GM19463 (cell line): Measurements from ENCODE around the gene NUTM2D.
"Not testable (repeated sequence)": the region's sequence is repeated elsewhere in the genome, so short reads cannot be mapped to it uniquely, and the experiment has no call there.

Experiments
- ATAC-seq: cut with Tn5 transposase; IDR thresholded peaks from one replicate; pipeline ENCODE4 v1.9.1; 2021; ENCODE audit warnings: mild to moderate bottlenecking, moderate library complexity; ENCODE audit not compliant: unreplicated experiment

The NUTM2D gene

GRCh38 chr10:87374091-87374490 is 16.5 kb downstream of the NUTM2D start:
- not testable (repeated sequence) for ATAC-seq

DNA sequence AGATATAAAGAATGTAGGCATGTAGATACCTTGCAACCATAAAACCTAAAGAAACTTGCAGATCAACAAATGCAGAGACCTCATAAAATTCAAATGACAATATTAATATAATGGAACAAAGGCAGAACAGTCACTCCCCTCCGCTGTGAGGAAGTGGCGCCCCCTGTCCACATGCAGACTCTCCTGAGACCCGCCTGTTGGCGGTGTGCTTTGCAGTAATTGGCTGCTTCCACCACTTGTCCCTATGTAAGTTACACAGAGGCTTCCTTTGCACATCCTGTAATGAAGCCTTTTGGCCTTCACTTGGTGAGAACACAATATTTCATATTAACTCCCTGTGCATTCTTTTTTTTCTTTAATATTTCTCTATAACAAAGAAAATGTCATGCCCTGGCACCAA is 21.6 kb downstream of the NUTM2D start:
- not testable (repeated sequence) for ATAC-seq

- not testable (repeated sequence) for ATAC-seq
These were observed 25.8 kb downstream of the NUTM2D start for GRCh38 chr10:87383149-87383857.

DNA sequence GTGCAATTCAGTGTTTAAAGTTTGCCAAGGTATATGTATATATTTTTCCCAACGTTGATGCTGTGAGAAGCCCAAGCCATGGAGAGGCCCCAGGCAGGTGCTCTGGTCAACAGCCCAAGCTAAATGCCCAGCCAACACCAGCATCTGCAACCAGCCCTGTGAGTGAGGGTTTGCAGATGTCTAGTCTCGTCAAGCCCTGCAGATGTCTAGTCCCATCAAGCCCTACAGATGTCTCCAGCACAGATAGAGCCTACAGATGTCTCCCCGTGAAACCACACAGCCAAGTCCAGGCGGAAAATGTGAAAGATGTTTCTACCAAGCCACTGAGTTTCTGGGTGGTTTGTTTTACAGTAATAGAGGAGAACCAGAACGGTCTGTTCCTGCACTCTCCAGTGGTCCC is 26.7 kb downstream of the NUTM2D start:
- ATAC-seq, result not testable (repeated sequence)

DNA sequence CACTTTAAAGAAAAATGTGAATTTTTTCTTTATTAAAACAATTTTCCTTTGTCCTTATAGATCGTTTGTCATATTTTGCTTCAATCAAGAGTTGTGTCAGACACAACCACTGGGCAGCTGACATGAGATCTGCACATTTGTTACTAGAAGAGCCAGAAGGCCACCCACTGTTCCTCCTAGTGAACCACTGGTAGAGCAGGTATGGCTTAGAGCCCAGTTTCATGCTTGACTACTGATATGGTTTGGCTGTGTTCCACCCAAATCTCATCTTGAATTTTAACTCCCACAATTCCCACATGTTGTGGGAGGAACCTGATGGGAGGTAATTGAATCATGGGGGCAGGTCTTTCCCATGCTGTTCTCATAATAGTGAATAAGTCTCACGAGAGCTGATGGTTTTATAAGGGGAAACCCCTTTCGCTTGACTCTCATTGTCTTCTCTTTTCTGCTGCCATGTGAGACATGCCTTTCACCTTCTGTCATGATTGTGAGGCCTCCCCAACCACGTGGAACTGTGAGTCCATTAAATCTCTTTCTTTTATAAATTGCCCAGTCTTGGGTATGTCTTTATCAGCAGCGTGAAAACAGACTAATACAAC is 28.3 kb downstream of the NUTM2D start:
- not testable (repeated sequence) for ATAC-seq

DNA sequence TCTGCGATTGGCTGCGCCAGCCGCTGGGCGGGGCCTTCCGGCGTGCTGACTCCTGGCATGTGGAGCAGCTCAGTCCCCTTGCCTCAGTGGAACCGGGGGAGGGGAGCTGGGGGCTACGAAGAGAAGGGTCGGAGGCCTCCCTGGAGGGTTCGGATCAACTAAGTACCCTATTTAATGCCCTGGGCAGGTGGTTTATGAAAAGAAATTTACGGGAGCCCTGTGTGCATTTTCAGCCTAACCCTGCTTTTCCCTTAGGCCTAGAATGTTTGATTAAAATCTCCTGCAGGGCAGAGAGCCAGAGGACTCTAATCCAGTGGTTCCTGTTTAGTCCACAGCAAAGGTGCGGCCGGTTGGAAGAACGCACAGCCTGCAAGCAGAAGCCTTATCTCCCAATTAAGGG is 33.8 kb downstream of the NUTM2D start:
- not testable (repeated sequence) for ATAC-seq

DNA sequence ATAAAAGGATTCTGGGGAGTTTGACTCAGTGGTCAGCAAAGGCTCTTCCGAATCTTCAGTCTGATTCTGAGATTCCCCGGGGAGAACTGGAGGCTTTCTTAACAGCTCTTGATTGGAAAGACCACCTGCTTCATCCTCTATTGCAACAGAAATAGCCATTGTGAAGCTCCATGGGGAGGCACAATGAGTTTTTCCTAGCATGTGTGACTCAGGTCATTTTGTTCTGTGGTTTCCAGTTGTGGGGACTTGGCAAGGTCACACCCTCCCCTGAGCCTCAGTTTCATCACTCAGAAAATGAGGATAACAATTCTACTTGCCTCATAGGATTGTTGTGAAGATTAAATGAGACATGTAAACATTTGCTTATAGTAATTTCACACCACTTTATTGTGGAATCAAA is 38.7 kb downstream of the NUTM2D start:
- ATAC-seq, result not testable (repeated sequence)

DNA sequence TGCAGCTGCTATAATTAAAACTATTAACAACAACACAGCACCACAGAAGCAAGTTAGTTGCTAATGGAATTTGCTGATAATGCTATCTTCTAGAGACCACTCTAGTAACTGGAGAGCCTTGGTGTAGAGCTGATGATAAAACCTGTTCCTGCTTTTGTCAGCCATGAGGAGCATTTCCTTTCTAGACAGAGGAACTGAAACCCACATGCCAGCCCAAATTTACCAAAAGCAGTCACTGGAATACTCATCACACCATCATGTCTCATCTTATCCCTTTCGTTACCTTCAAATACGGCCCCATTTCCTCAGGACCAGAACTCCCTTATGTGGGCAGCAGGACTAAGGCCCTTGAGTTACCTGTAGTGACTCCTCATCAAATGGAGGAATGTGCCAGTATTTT is 40.9 kb downstream of the NUTM2D start:
- ATAC-seq, result peak; percentile 51

DNA sequence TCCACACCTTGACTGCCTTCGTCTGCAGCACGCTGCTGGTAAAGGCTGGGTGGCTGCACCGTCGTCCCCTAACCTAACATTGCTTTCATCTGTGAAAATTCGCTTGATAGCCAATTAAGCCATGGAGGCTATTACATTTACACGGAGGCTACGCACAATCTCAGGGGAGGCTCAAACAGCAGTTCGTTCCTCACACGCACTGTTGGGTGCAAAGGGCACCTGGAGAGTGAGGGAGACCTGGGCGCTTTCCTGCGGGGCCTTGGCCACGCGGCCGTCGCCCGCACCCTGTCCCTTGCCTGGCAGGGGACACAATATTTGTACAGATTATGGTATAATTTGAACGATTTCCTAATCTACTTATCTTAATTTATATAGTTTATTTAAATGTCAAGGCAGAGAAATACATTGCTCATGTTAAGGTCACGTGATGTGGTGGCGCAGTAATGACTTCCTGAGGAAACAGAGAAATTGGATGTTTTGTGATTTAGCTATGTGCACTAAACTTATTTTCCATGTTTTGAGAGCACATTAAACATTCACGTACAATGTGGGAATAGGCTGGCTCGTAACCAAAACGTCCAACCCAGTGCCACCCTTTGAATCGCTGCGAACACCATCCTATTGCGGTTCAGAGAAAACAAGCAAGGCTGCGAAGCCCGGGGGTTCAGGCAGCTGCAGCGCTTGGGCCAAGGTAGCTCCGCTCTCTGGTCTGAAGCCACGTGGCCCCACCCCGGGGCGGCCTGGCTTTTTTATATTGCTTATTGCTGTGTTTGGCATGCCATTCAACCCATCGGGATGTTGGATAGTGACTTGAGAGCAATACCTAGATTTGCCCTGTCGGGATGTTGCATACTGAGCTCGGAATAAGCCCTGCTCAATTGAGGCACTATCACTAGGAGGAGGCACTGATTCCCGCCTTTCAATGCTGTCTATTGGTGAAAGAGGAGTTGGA is 50.2 kb downstream of the NUTM2D start:
- ATAC-seq, result not testable (repeated sequence)

DNA sequence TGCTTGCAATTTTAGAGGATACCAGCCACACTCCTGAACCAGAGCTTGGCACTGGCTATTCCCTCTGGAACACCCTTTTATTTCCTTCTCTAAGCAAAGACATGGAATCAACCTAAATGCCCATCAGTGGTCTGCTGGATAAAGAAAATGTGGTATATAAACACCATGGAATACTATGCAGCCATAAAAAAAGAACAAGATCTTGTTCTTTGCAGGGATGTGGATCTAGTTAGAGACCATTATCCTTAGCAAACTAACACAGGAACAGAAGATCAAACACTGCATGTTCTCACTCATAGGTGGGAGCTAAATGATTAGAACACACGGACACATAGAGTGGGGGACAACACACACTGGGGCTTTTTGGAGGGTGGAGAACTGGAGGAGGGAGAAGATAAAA is 56.4 kb downstream of the NUTM2D start:
- ATAC-seq, result not testable (repeated sequence)
